Measurements from ENCODE around the gene BMERB1.

GRCh38 chr16:15466886-15467781, 32.7 kb downstream of the BMERB1 start:
- TF ChIP-seq GATA2 (IDR thresholded peaks at IDR 0.05; ENCODE audit: low read depth, low read length) (no peak), GATA3 (IDR thresholded peaks at IDR 0.05; ENCODE audit: low read depth, low read length) (no peak)

Data from SH-SY5Y (cell line).